ENCODE results near the gene ITGA2B.
"Not testable (repeated sequence)": the region's sequence is repeated elsewhere in the genome, so short reads cannot be mapped to it uniquely, and the experiment has no call there.

ITGA2B gene

GRCh38 chr17:44390250-44390870 is 911 bp upstream of the ITGA2B start:
- DNase-seq: no peak

DNA sequence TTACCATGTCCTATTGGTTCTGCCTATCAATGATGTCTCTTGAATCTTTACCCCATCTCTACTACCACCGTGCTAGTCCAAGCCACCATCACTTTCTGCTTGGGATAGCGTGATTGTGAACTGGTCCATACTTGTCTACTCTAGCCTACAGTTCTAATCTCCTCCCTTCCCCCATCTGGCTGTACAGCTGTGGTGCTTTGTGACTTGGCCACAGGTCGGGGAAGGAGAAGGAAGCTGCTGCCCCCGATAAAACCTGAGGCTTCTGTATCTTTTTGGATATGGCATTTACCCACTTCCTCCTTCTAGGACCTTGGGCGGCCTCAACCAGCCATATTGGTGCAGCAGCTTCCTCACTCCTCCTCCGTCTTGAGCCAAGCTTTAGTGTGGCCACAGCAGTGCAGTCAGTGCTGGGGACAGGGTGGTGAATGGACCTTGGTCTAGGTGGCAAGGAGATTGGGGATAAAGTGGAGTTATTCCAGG is 314 bp upstream of the ITGA2B start:
- peak; percentile 92 for DNase-seq

DNA sequence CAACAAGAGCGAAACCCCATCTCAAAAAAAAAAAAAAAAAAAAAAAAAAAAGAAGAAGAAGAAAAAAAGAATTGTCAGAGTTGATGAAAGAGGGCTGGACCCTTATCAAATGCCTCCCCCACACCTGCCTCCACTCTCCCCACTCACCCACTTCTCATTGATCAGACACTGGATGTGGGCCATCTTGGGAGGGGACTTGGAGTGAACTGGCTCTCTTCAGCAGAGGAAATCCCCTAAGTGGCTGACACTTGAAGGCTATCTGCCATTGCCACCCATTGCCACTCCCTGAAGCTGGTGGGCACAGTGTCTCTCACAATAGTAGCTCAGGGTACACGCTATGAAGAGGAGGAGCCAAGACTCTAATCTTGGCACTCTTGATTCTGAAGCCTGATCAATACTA is 1.6 kb downstream of the ITGA2B start:
- DNase-seq: peak; percentile 26

DNA sequence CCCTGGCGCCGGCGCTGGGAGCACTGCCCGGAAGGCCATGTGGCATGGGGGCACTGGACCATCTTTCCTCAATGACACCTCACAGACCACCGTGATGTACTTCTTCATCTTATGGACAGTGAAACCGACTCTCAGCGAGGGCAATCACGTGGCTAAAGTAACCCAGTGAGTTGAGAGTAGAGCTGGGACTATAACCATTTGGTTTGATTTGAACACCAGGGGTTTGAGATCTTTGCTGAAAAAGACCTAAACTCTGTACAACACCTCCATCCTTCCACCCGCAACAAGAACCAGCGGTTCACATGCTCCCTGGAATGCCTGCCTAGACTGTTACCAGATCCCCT is 3.3 kb downstream of the ITGA2B start:
- DNase-seq: no peak

DNA sequence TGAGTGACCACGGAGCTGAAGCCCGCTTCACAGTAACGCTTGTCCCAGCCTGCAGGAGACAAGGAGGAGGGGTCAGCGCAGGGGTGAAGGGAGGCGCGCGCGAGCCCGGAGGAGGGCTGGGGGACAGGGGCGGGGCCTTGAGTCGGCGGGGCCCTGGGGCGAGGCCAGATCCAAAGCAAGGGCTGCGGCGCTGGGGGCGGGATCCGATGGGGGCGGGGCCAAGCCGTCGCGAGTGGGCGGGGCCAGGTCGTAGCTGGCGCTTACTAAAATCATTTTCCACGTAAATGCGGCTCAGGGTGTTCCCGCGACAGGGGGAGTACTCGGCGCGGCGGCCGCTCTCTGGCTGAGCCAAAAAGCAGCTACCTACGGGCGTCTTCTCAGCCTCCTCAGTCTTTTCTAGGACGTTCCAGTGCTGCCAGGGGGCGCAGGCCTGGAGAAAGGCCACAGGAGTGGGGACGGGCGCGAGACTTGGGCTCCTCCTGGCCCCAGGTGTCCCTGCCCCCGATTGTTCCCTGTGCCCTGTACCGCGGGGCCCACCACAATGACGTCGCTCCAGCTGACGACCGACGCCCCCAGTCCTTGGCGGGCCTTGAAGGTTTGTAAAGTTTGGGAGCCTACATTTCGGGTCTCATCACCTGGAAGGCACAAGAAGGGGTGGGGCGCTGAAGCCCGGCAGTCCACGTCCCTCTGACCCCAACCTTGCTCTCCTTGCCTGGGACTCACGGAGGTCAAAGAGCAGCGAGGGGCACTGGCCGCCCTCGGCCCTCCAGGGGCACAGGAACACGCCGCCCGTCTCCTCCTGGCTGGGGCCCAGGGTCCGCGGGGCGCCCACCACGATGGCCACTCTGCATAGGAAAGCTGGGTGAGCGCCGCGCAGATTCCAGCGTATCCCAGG is 3.9 kb downstream of the ITGA2B start:
- DNase-seq: peak; percentile 63

GRCh38 chr17:44384823-44385286 is 4.6 kb downstream of the ITGA2B start:
- DNase-seq: no peak

DNA sequence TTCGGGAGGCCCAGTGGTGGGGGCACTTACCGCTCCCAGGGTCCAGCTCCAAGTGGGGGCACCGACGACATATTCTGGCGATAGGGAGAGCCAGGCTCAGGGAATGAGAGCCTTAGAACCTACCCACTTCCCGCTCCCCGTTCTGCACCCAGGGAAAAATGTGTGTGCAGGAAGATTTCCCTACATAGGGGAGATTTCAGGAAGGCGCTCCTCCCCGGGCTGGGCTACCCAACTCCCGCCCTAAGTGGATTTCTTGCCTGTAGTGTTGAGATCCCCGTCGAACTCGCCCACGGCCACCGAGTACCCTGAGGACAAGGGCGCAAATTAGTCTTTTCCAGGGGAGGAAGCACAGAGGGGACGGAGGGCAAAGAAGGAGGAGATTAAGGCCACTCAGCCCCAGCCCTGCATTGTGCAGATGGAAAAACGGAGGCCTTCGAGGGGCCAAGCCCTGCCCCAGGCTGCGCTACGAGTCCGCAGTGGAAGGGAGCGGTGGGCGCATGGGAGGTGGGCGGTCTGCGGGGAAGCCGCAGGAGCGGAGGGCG is 5.1 kb downstream of the ITGA2B start:
- no peak for DNase-seq

GRCh38 chr17:44383861-44384260 is 5.6 kb downstream of the ITGA2B start:
- no peak for DNase-seq

GRCh38 chr17:44383363-44383762 is 6.1 kb downstream of the ITGA2B start:
- no peak for DNase-seq

DNA sequence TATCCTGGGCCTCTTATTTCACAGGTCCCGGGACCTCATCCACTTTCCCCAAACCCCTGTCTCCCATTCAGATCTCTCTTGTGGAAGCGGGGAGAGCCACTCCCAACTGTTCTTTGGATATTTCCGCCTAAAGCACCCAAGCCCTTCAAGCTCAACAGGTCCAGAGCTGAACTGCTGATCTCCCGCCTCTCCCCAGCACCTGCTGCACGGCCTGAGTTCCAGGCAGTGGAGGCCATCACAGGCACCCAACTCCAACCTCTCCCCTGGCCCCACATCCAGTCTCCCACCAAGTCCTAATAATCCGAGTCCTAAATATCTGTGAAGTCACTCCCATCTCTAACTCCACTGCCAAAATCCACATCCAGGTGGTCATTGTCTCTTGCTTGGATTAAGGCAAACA is 6.5 kb downstream of the ITGA2B start:
- DNase-seq: no peak

- DNase-seq: no peak
Measured at GRCh38 chr17:44381810-44382305, 7.6 kb downstream of the ITGA2B start.

DNA sequence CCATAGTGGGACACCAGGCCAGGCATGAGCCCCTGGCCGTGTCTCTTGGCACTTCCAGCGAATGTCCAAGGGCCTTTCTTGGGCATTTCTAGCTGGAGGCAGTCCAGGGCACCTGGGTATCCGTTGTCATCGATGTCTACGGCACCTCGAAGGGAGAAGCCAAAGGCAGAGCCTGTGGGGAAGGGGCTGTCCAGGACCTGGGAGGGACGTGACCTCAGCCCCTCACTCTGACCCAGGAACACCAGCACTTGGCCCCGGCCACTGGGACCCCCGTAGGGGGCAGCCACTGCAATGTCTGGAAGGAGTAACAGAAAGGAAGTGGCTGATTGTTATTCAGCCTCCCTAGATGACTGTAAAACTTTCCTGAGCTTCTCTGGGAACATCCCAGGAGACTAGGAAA is 8.7 kb downstream of the ITGA2B start:
- DNase-seq: no peak

DNA sequence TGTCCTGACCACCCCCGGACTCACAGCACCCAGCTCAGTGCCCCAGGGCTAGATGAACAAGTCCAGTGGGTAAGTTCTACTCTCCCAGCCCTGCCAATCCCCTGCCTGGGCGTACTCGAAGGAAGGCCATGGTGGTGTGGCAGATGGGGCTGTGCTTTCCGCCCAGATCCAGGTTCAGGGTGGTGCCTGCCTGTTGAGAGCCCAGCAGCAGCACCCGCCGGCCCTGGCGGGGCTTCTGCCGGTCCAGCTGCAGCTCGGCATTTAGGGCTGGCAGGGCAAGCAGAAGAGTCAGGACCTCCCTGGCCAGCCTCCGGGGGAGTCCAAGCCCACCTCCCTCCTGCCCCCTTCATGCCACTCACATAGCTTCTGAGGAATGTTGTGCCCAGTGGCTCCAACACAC is 9.6 kb downstream of the ITGA2B start:
- no peak for DNase-seq

GRCh38 chr17:44378171-44378705 is 11.2 kb downstream of the ITGA2B start:
- DNase-seq: no peak

DNA sequence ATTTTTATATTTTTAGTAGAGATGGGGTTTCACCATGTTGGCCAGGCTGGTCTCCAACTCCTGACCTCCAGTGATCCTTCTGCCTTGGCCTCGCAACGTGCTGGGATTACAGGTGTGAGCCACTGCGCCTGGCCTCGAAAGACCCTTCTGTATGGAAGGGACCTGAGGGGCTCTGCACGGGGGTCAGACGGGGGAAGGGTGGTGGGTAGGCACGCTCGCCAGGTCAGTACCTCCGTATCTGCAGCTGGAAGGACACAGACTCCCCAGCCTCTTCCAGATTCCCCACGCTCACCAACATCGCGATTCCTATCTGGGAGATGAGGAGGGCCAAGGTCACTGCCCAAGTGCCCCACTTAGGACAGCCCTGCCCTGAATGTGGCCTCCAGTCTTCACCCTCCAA is 12.7 kb downstream of the ITGA2B start:
- DNase-seq: no peak

GRCh38 chr17:44376124-44376523 is 13.3 kb downstream of the ITGA2B start:
- DNase-seq: no peak

DNA sequence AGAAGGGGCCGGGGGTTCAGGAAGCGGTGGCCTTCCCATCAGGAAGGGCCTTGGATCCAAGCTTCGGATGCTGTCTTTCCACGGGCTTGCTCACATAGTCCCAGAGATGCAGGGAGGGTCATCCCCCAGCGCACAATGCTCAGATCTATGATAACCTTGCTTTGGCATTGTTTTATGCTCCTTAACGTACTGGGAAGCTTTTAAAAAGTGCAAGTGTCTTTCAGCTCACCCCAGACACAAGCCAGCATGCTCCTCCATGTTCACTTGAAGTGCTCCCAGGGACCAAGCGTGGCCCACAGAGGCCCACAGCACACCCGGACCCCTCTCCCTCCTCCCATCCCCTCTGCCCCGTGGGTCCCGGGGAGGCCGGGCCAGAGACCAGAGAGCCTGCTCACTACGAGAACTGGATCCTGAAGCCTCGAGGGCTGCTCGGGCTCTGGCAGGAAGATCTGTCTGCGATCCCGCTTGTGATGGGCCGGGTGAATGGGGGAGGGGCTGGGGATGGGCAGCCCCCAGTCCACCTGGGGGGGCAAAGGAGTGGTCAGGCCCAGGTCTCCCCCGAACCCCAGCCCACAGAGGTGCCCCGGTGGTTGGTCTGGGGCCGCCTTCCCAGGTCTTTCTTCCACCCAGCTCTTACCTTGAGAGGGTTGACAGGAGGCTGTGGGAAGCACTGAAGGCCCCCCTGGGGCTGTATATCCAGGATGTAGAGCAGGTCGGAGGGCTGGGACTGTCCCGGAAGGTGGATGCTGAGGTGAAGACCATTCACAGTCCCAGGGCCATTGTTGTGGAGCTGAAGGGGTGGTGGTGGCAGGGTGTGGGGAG is 14.0 kb downstream of the ITGA2B start:
- no peak for DNase-seq

DNA sequence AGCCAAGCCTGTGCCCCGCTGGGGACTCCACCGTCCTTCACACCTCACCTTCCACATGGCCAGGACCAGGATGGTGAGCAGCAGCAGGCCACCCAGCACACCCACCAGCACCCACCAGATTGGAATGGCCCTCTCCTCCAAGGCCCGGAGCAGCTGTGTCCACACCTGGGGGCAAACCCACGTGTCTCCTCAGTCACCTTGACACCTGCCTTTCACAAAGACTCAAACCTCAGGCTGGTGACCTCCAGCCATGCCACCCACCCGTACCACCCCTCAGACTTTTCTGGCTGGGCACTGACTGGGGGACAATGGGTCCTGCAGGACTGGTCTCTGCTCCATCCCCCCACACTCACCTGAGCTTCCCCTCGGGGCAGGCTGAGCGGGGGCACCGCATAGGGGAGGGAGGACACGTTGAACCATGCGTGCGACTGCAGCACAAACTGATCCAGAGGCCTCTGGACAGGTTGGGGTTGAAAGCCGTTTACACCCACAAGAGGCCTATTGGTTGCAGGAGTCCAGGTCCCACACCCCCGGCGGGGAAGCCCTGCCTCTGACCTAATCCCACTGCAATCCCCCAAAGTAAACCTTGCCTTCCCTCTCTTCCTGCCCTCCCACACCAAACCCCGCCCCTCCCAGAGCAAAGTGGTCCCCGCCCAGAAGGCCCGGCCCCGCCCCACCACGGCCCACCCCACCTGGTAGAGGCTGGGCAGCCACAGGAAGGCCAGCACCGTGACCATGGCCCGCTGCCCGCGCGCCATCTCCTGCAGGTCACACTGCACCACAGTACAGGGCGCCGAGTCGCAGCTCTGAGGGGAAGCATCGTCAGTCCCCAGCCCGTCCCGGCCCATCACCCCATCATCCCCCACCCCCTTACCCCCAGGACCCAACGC is 14.9 kb downstream of the ITGA2B start:
- no peak for DNase-seq

DNA sequence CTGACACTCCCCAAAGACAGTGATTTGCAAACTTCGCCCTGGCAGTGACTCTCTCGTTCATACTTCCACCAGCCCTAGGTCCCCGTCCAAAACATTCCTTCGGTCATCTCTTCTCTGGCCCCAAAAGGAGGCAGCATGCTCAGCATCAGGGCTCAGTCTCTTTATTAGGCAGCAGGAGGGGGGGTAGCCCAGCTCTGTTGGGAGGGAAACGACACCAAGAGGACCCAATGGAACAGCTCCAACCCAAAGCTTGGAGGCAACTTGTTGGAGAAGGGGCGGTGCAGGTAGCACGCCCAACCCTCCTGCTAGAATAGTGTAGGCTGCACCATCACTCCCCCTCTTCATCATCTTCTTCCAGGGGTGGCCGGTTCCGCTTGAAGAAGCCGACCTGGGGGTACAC is 17.4 kb downstream of the ITGA2B start:
- no peak for DNase-seq

- DNase-seq: not testable (repeated sequence)
Measured at GRCh38 chr17:44369414-44370023, 19.9 kb downstream of the ITGA2B start.
